Ectodermal cell (in vitro differentiated cells): Measurements from ENCODE around the gene ANO1.
"Not testable (repeated sequence)": the region's sequence is repeated elsewhere in the genome, so short reads cannot be mapped to it uniquely, and the experiment has no call there.

Source experiments
- H3K27ac ChIP-seq: 2 replicates; pipeline ENCODE4 v1.7.0; 2013; ENCODE audit warnings: mild to moderate bottlenecking, low read depth, low read length; ENCODE audit not compliant: insufficient read depth, poor library complexity, severe bottlenecking
- H3K27me3 ChIP-seq: 2 replicates; pipeline ENCODE4 v1.7.0; 2013; ENCODE audit warnings: mild to moderate bottlenecking, low read length; ENCODE audit not compliant: insufficient read depth, control insufficient read depth, poor library complexity, severe bottlenecking
- H3K36me3 ChIP-seq: one replicate; pipeline ENCODE4 v1.7.0; 2013; ENCODE audit warnings: low read length; ENCODE audit not compliant: control insufficient read depth, insufficient read depth
- H3K4me1 ChIP-seq: one replicate; pipeline ENCODE4 v1.7.0; 2013; ENCODE audit warnings: low read length; ENCODE audit not compliant: control insufficient read depth, insufficient read depth
- H3K4me3 ChIP-seq: 2 replicates; pipeline ENCODE4 v1.7.0; 2013; ENCODE audit warnings: low read depth, low read length, control low read depth; ENCODE audit not compliant: insufficient read depth
- H3K9me3 ChIP-seq: 2 replicates; pipeline ENCODE4 v1.7.0; 2013; ENCODE audit warnings: mild to moderate bottlenecking, low read length, moderate library complexity; ENCODE audit not compliant: control insufficient read depth
- WGBS, 2 experiments: methylation state at CpG; one replicate each; pipeline ENCODE4 v1.1.7; 2013; ENCODE audit warnings: missing lambda C conversion rate in 2 of 2; 5-methylcytosine and 5-hydroxymethylcytosine counted together

Gene ANO1

GRCh38 chr11:70200212-70200844 lies 122.2 kb downstream of the ANO1 start:
- H3K27ac ChIP-seq: no peak overlapping the region
- no peaks in the 10 kb centered on the region for H3K36me3 ChIP-seq
- no peaks in the 10 kb centered on the region for H3K9me3 ChIP-seq
- 89 to 90% methylated on average over 10 of the region's 10 CpGs for WGBS, 2 experiments
- H3K4me1 ChIP-seq: peaks cover 8% of the 10 kb centered on the region
- H3K4me3 ChIP-seq: no peak overlapping the region
- no peaks in the 10 kb centered on the region for H3K27me3 ChIP-seq

- H3K27me3 ChIP-seq, H3K27ac ChIP-seq, H3K36me3 ChIP-seq, H3K4me3 ChIP-seq, H3K9me3 ChIP-seq, H3K4me1 ChIP-seq: not testable (repeated sequence)
- 91 to 93% methylated on average over 3 of the region's 3 CpGs for WGBS, 2 experiments
These were observed 122.9 kb downstream of the ANO1 start for GRCh38 chr11:70201047-70201446.

GRCh38 chr11:70201882-70202861 lies 124.1 kb downstream of the ANO1 start:
- Histone ChIP-seq H3K4me3 (peak overlapping the region; percentile 99), H3K9me3 (no peaks in the 10 kb centered on the region), H3K27ac (no peak overlapping the region), H3K27me3 (no peaks in the 10 kb centered on the region), H3K4me1 (peaks cover 8% of the 10 kb centered on the region), H3K36me3 (peaks cover 8% of the 10 kb centered on the region)
- WGBS, 2 experiments: 86% methylated on average over 29 of the region's 29 CpGs

GRCh38 chr11:70202920-70203750 lies 125.0 kb downstream of the ANO1 start, which contains the start of gene FADD:
Gene FADD, plus strand, starts transcription at chr11:70203296. Its CDS starts 164 bp downstream, at chr11:70203460.
- 1% methylated on average over 91 of the region's 91 CpGs for WGBS, 2 experiments
- no peaks in the 10 kb centered on the region for H3K9me3 ChIP-seq

GRCh38 chr11:70203751-70204465 lies 125.8 kb downstream of the ANO1 start:
- Histone ChIP-seq H3K9me3 (no peaks in the 10 kb centered on the region), H3K27me3 (no peaks in the 10 kb centered on the region), H3K4me3 (peak overlapping the region; percentile 99), H3K4me1 (peaks cover 8% of the 10 kb centered on the region), H3K36me3 (peaks cover 11% of the 10 kb centered on the region), H3K27ac (no peak overlapping the region)
- 7 to 8% methylated on average over 30 of the region's 30 CpGs for WGBS, 2 experiments

More at GRCh38 chr11:70202920-70203750, 125.0 kb downstream of the ANO1 start, which contains the start of gene FADD:
- peak within 1 kb of the TSS; percentile 99 for H3K4me3 ChIP-seq
- peaks cover 11% of the 10 kb centered on the region for H3K36me3 ChIP-seq
- no peaks in the 10 kb centered on the region for H3K27me3 ChIP-seq
- peak within 1 kb of the TSS; percentile 66 for H3K27ac ChIP-seq
- peaks cover 8% of the 10 kb centered on the region for H3K4me1 ChIP-seq

- H3K9me3 ChIP-seq: no peaks in the 10 kb centered on the region
- WGBS, 2 experiments: 64 to 67% methylated on average over 4 of the region's 4 CpGs
- no peak overlapping the region for H3K27ac ChIP-seq
- no peaks in the 10 kb centered on the region for H3K27me3 ChIP-seq
- peaks cover 11% of the 10 kb centered on the region for H3K36me3 ChIP-seq
- peaks cover 8% of the 10 kb centered on the region for H3K4me1 ChIP-seq
- H3K4me3 ChIP-seq: peak overlapping the region; percentile 99
These were observed 126.3 kb downstream of the ANO1 start for GRCh38 chr11:70204466-70204799.

- Histone ChIP-seq H3K4me3 (peak overlapping the region; percentile 99), H3K9me3 (no peaks in the 10 kb centered on the region), H3K27me3 (no peaks in the 10 kb centered on the region), H3K4me1 (peaks cover 8% of the 10 kb centered on the region), H3K27ac (no peak overlapping the region), H3K36me3 (peaks cover 11% of the 10 kb centered on the region)
- WGBS, 2 experiments: 90 to 94% methylated on average over 12 of the region's 12 CpGs
These were observed 127.1 kb downstream of the ANO1 start for GRCh38 chr11:70205049-70205725.

GRCh38 chr11:70205766-70206165 lies 127.6 kb downstream of the ANO1 start:
- 95% methylated on average over 7 of the region's 7 CpGs for WGBS, 2 experiments

More at GRCh38 chr11:70205766-70206165, 127.6 kb downstream of the ANO1 start:
- no peak overlapping the region for H3K27ac ChIP-seq
- H3K36me3 ChIP-seq: peaks cover 11% of the 10 kb centered on the region
- H3K27me3 ChIP-seq: no peaks in the 10 kb centered on the region
- H3K4me1 ChIP-seq: peaks cover 8% of the 10 kb centered on the region
- H3K4me3 ChIP-seq: no peak overlapping the region
- no peaks in the 10 kb centered on the region for H3K9me3 ChIP-seq
